HepG2 (cell line): ENCODE measurements around the gene NELL1. TPM values are rescaled to one million over a fixed set of nuclear protein-coding genes. Genes with fewer than 3 reads are reported as not detected.

Experiments
- ATAC-seq: fragments of 200-7000 bp; cut with Tn5 transposase; 3 replicates; pipeline ENCODE4 v1.9.1; 2020; ENCODE audit warnings: mild to moderate bottlenecking, moderate library complexity
- BruUV-seq: library from RNA; stranded (reverse); fragments of 400-500 nt; replicated peaks from 2 replicates; lab custom pipeline; 2021; lab: Mats Ljungman, UMichigan
- CTCF ChIA-PET: fragments of 300-600 bp; formaldehyde crosslinking; extraction: SDS; loops from one replicate; lab custom pipeline; 2021; ENCODE audit warnings: low total read pairs, inconsistent platforms, low intra/inter-chr PET ratio; lab: Yijun Ruan, JAX
- POLR2A ChIA-PET: fragments of 350-600 bp; sonication (Branson Sonifier 250); formaldehyde crosslinking; loops from one replicate; lab custom pipeline; 2020; ENCODE audit warnings: antibody characterized with exemption, inconsistent platforms; lab: Yijun Ruan, JAX
- DNase-seq: peaks from one replicate; pipeline ENCODE4 v3.0.0-alpha.2; 2015; ENCODE audit warnings: low spot score
- FAIRE-seq: peaks from 3 replicates; lab custom pipeline; 2011; peaks lifted over from hg19 to GRCh38; lab: Jason Lieb, UNC
- H2AFZ ChIP-seq: one replicate; pipeline ENCODE4 v1.6.1; 2011; ENCODE audit warnings: low read length, inconsistent platforms
- H3K27ac ChIP-seq: fragments of 300-600 bp; 3 replicates; pipeline ENCODE4 v1.8.0; 2011; ENCODE audit warnings: mixed run types, mild to moderate bottlenecking, mixed read lengths, low read length, inconsistent platforms; ENCODE audit not compliant: insufficient read depth; ENCODE audit errors: extremely low read length
- H3K27me3 ChIP-seq, 2 experiments: fragments of 200-600 bp in 1 of 2; 2 replicates in 1 of 2; 3 replicates in 1 of 2; pipeline versions ENCODE4 v1.6.0 to v1.8.0; 2011; ENCODE audit warnings: low read length in 2 of 2, mild to moderate bottlenecking in 2 of 2, moderate library complexity in 2 of 2, inconsistent platforms in 1 of 2; ENCODE audit not compliant: insufficient read depth in 2 of 2, control insufficient read depth in 1 of 2
- H3K36me3 ChIP-seq, 2 experiments: fragments of 200-600 bp in 1 of 2; replicated peaks in 1 of 2; 2 replicates in 1 of 2; 3 replicates in 1 of 2; pipeline versions ENCODE4 v1.5.1 to v1.8.0; 2011; ENCODE audit warnings: low read length in 2 of 2, inconsistent platforms in 1 of 2; ENCODE audit not compliant: insufficient read depth in 2 of 2, control insufficient read depth in 1 of 2
- H3K4me1 ChIP-seq: 2 replicates; pipeline ENCODE4 v1.5.1; 2012; ENCODE audit warnings: low read length, inconsistent platforms; ENCODE audit not compliant: insufficient read depth
- H3K4me2 ChIP-seq: 2 replicates; pipeline ENCODE4 v1.6.0; 2011; ENCODE audit warnings: low read depth, low read length, inconsistent platforms
- H3K4me3 ChIP-seq, 3 experiments: fragments of 200-600 bp in 1 of 3; sonication (generic), shearing (Covaris generic) in 1 of 3; replicated peaks in 1 of 3; 2 replicates each; pipeline ENCODE4 v1.5.1; 2011 to 2016; ENCODE audit warnings: low read length in 3 of 3, inconsistent platforms in 2 of 3, low read depth in 2 of 3, mild to moderate bottlenecking in 2 of 3, control low read depth in 1 of 3, mixed read lengths in 1 of 3; ENCODE audit not compliant: insufficient read depth in 1 of 3
- H3K79me2 ChIP-seq: one replicate; pipeline ENCODE4 v1.6.1; 2011; ENCODE audit warnings: low read length, inconsistent platforms; ENCODE audit not compliant: insufficient read depth
- H3K9ac ChIP-seq: 2 replicates; pipeline ENCODE4 v1.6.0; 2011; ENCODE audit warnings: mild to moderate bottlenecking, low read depth, low read length, inconsistent platforms; ENCODE audit not compliant: insufficient read depth
- H3K9me3 ChIP-seq: 2 replicates; pipeline ENCODE4 v1.5.1; 2012; ENCODE audit warnings: mild to moderate bottlenecking, low read length
- H4K20me1 ChIP-seq: 2 replicates; pipeline ENCODE4 v1.6.0; 2011; ENCODE audit warnings: inconsistent platforms, mild to moderate bottlenecking, low read length, moderate library complexity; ENCODE audit not compliant: insufficient read depth
- CCDC6 ChIP-seq: sonication (generic); formaldehyde crosslinking; IDR thresholded peaks from 2 replicates; pipeline ENCODE4 v1.8.1; 2022; ENCODE audit warnings: mild to moderate bottlenecking, missing genetic modification reagents, moderate library complexity
- EEA1 ChIP-seq: sonication (generic); formaldehyde crosslinking; IDR thresholded peaks from 2 replicates; pipeline ENCODE4 v1.5.1; 2020; ENCODE audit warnings: mild to moderate bottlenecking, missing genetic modification reagents, borderline replicate concordance
- FOXA1 ChIP-seq, 2 experiments: fragments of 450-650 bp in 1 of 2; sonication (generic) in 1 of 2; formaldehyde crosslinking in 1 of 2; IDR thresholded peaks; 2 replicates each; pipeline versions ENCODE4 v1.4.0 to v1.6.1; 2016 to 2020; ENCODE audit warnings: missing genetic modification reagents in 1 of 2
- FOXK2 ChIP-seq: fragments of 450-650 bp; IDR thresholded peaks from 2 replicates; pipeline ENCODE4 v1.6.1; 2016
- HHEX ChIP-seq: IDR thresholded peaks from 2 replicates; pipeline ENCODE4 v1.6.1; 2016; ENCODE audit warnings: control low read depth
- IKZF5 ChIP-seq: IDR thresholded peaks from 2 replicates; pipeline ENCODE4 v1.6.1; 2018; ENCODE audit warnings: missing genetic modification reagents, mild to moderate bottlenecking, missing compliant biosample characterization
- NR2F6 ChIP-seq, 2 experiments: IDR thresholded peaks; 2 replicates each; pipeline ENCODE4 v1.6.1; 2016; ENCODE audit warnings: antibody characterized with exemption in 1 of 2, mild to moderate bottlenecking in 1 of 2
- PAX8 ChIP-seq: sonication (generic); formaldehyde crosslinking; IDR thresholded peaks from 2 replicates; pipeline ENCODE4 v1.8.0; 2022; ENCODE audit warnings: mild to moderate bottlenecking, missing genetic modification reagents, borderline replicate concordance
- RORA ChIP-seq: sonication (generic); formaldehyde crosslinking; IDR thresholded peaks from 2 replicates; pipeline ENCODE4 v1.5.0; 2020; ENCODE audit warnings: mild to moderate bottlenecking, missing genetic modification reagents, moderate library complexity
- STAT5B ChIP-seq: sonication (generic); formaldehyde crosslinking; IDR thresholded peaks from 2 replicates; pipeline ENCODE4 v1.4.0; 2020; ENCODE audit warnings: missing genetic modification reagents
- ZMYM3 ChIP-seq: sonication (generic); formaldehyde crosslinking; IDR thresholded peaks from 2 replicates; pipeline ENCODE4 v1.5.1; 2020; ENCODE audit warnings: mild to moderate bottlenecking, missing genetic modification reagents
- ZNF333 ChIP-seq: sonication (generic); formaldehyde crosslinking; IDR thresholded peaks from 2 replicates; pipeline ENCODE4 v1.4.0; 2020; ENCODE audit warnings: mild to moderate bottlenecking, missing genetic modification reagents, borderline replicate concordance
- ZNF382 ChIP-seq: sonication (generic); formaldehyde crosslinking; IDR thresholded peaks from 2 replicates; pipeline ENCODE4 v1.5.0; 2020; ENCODE audit warnings: missing genetic modification reagents, mild to moderate bottlenecking, borderline replicate concordance
- ZNF550 ChIP-seq: sonication (generic); formaldehyde crosslinking; IDR thresholded peaks from 2 replicates; pipeline ENCODE4 v1.4.0; 2020; ENCODE audit warnings: mild to moderate bottlenecking, missing genetic modification reagents, borderline replicate concordance
- ZNF740 ChIP-seq: sonication (generic); formaldehyde crosslinking; IDR thresholded peaks from 2 replicates; pipeline ENCODE4 v1.4.0; 2020; ENCODE audit warnings: missing genetic modification reagents
- ZNF776 ChIP-seq: sonication (generic); formaldehyde crosslinking; IDR thresholded peaks from 2 replicates; pipeline ENCODE4 v1.4.0; 2020; ENCODE audit warnings: mild to moderate bottlenecking, missing genetic modification reagents
- WGBS: methylation state at CpG from one replicate; pipeline ENCODE4 v1.1.6; 2017; ENCODE audit warnings: low lambda C conversion rate; 5-methylcytosine and 5-hydroxymethylcytosine counted together
- in situ Hi-C: cut with HindIII; loops from 2 replicates; pipeline ENCODE4 v1.10.0; 2017; ENCODE audit warnings: low pct_unique_long_range_greater_than_20kb; ENCODE audit not compliant: extremely low pct_ligation_motif_present
- intact Hi-C: fragments of 100-400 bp; cut with micrococcal nuclease; formaldehyde crosslinking; loops from one replicate; pipeline ENCODE4 v1.10.0; 2022; ENCODE audit not compliant: unreplicated experiment
- polyA plus RNA-seq, 8 experiments: library from polyadenylated mRNA; depleted of rRNA in 3 of 8; stranded (reverse) in 7 of 8; unstranded in 1 of 8; fragments of >200 nt; fragmentation: Illumina TruSeq in 4 of 8; extraction: Trizol in 4 of 8; gene quantifications; 2 replicates each; pipeline versions ENCODE4 v1.2.1 to v1.2.3, GENCODE V29; 2011 to 2016; ENCODE audit warnings: low read depth in 4 of 8, missing spikeins in 1 of 8, mixed read lengths in 1 of 8; ENCODE audit not compliant: insufficient read depth in 1 of 8
- total RNA-seq, 5 experiments: library from RNA; depleted of rRNA; stranded (reverse); fragments of >200 nt; fragmentation: Illumina TruSeq; extraction: Trizol; gene quantifications; 2 replicates each; pipeline ENCODE4 v1.2.3, GENCODE V29; 2016; ENCODE audit warnings: low read depth in 1 of 5
- TF ChIP-seq, protein P1 (sequence below): sonication (generic); formaldehyde crosslinking; IDR thresholded peaks from 2 replicates; pipeline ENCODE4 v1.5.0; 2020; ENCODE audit warnings: missing genetic modification reagents
- TF ChIP-seq, protein P2 (sequence below): sonication (generic); formaldehyde crosslinking; IDR thresholded peaks from 2 replicates; pipeline ENCODE4 v1.5.0; 2020; ENCODE audit warnings: mild to moderate bottlenecking, missing genetic modification reagents
- TF ChIP-seq, protein P3 (sequence below): sonication (generic); formaldehyde crosslinking; IDR thresholded peaks from 2 replicates; pipeline ENCODE4 v1.4.0; 2020; ENCODE audit warnings: missing genetic modification reagents, borderline replicate concordance

The NELL1 gene
- total and polyA plus RNA-seq, 2 of the 13 experiments (the other 11 are each of a cell fraction or from before 2014, with no cell fraction given), result not detected

GRCh38 chr11:21561581-21561980 lies 892.2 kb downstream of the NELL1 start (continued):
- no peak for TF ChIP-seq ZNF550 (CRISPR knock-in tag)
- TF ChIP-seq NR2F6 (IDR thresholded peaks at IDR 0.05), result no peak
- TF ChIP-seq NR2F6 (CRISPR knock-in tag; IDR thresholded peaks at IDR 0.05), result no peak
- no peak for TF ChIP-seq HHEX
- TF ChIP-seq EEA1 (CRISPR knock-in tag), result no peak
- no peak for TF ChIP-seq IKZF5 (CRISPR knock-in tag)
- no peak for TF ChIP-seq ZNF740 (CRISPR knock-in tag)
- no peak for TF ChIP-seq ZNF776 (CRISPR knock-in tag)
- TF ChIP-seq, all 625 proteins: peak for 0

DNA sequence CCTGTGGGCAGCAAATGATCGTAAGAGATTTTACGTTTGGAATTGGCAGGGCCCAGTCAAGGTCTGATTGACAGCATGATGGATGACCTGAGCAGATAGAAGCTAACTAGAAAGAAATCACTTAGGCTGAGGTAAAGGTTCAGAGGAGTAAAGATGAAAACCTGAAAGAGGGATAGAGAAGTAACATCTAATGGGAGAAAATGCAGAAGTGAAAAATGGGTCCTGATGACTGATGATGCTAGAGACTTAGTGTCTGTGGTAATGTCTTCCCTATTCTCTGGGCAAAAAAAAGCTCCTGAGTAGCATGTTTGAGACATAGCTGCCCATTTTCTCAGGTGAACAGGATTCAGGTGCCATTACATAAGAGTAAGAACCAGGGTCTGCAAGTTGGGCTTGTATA lies 894.7 kb downstream of the NELL1 start:
- FAIRE-seq (no peak), ATAC-seq (no peak), DNase-seq (no peak)
- Histone ChIP-seq H3K36me3 (no peaks in the 10 kb centered on the region), H3K4me1 (no peaks in the 10 kb centered on the region), H3K9ac (no peak overlapping the region), H3K79me2 (no peaks in the 10 kb centered on the region), H3K27ac (no peak overlapping the region), H4K20me1 (no peaks in the 10 kb centered on the region), H3K4me3 (no peak overlapping the region), H2AFZ (no peak overlapping the region), H3K9me3 (peaks cover 4% of the 10 kb centered on the region; the same call in 1 of the 2 replicates), H3K4me2 (no peak overlapping the region), H3K27me3 (no peaks in the 10 kb centered on the region)
- intact Hi-C loops, result no loop called here
- no TSS peak for BruUV-seq
- WGBS, result 2% methylated on average over 2 of the region's 2 CpGs
- in situ Hi-C loops, result no loop called here
- ChIA-PET CTCF (no interaction called here), POLR2A (no interaction called here)
- TF ChIP-seq STAT5B (no peak), FOXK2 (no peak), FOXA1 (IDR thresholded peaks at IDR 0.05) (no peak), FOXA1 (CRISPR knock-in tag; IDR thresholded peaks at IDR 0.05) (no peak), CCDC6 (CRISPR knock-in tag) (no peak), ZNF333 (no peak), PAX8 (no peak), RORA (CRISPR knock-in tag) (no peak), ZMYM3 (CRISPR knock-in tag) (no peak), ZNF382 (CRISPR knock-in tag) (no peak)
- TF ChIP-seq, protein P1, sequence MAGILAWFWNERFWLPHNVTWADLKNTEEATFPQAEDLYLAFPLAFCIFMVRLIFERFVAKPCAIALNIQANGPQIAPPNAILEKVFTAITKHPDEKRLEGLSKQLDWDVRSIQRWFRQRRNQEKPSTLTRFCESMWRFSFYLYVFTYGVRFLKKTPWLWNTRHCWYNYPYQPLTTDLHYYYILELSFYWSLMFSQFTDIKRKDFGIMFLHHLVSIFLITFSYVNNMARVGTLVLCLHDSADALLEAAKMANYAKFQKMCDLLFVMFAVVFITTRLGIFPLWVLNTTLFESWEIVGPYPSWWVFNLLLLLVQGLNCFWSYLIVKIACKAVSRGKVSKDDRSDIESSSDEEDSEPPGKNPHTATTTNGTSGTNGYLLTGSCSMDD (CRISPR knock-in tag), result no peak
- TF ChIP-seq, protein P2, sequence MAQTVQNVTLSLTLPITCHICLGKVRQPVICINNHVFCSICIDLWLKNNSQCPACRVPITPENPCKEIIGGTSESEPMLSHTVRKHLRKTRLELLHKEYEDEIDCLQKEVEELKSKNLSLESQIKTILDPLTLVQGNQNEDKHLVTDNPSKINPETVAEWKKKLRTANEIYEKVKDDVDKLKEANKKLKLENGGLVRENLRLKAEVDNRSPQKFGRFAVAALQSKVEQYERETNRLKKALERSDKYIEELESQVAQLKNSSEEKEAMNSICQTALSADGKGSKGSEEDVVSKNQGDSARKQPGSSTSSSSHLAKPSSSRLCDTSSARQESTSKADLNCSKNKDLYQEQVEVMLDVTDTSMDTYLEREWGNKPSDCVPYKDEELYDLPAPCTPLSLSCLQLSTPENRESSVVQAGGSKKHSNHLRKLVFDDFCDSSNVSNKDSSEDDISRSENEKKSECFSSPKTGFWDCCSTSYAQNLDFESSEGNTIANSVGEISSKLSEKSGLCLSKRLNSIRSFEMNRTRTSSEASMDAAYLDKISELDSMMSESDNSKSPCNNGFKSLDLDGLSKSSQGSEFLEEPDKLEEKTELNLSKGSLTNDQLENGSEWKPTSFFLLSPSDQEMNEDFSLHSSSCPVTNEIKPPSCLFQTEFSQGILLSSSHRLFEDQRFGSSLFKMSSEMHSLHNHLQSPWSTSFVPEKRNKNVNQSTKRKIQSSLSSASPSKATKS, result no peak
- TF ChIP-seq, protein P3, sequence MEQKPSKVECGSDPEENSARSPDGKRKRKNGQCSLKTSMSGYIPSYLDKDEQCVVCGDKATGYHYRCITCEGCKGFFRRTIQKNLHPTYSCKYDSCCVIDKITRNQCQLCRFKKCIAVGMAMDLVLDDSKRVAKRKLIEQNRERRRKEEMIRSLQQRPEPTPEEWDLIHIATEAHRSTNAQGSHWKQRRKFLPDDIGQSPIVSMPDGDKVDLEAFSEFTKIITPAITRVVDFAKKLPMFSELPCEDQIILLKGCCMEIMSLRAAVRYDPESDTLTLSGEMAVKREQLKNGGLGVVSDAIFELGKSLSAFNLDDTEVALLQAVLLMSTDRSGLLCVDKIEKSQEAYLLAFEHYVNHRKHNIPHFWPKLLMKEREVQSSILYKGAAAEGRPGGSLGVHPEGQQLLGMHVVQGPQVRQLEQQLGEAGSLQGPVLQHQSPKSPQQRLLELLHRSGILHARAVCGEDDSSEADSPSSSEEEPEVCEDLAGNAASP (CRISPR knock-in tag), result no peak
